ENCODE results near the gene RGSL1.
"Not testable (repeated sequence)": the region's sequence is repeated elsewhere in the genome, so short reads cannot be mapped to it uniquely, and the experiment has no call there.

RGSL1 gene

GRCh38 chr1:182447124-182447523 is 2.8 kb upstream of the RGSL1 start:
- DNase-seq = not testable (repeated sequence)

GRCh38 chr1:182447660-182448059 is 2.3 kb upstream of the RGSL1 start:
- DNase-seq = no peak

- DNase-seq = no peak
These were observed 3.7 kb downstream of the RGSL1 start for GRCh38 chr1:182453631-182454030.

- DNase-seq = no peak
These were observed 7.9 kb downstream of the RGSL1 start for GRCh38 chr1:182457844-182458243.

GRCh38 chr1:182459949-182460348 is 10.0 kb downstream of the RGSL1 start:
- no peak for DNase-seq

GRCh38 chr1:182460550-182460951 is 10.6 kb downstream of the RGSL1 start:
- DNase-seq = no peak

GRCh38 chr1:182473556-182473955 is 23.6 kb downstream of the RGSL1 start:
- no peak for DNase-seq

GRCh38 chr1:182476625-182477024 is 26.7 kb downstream of the RGSL1 start:
- no peak for DNase-seq

GRCh38 chr1:182478238-182478637 is 28.3 kb downstream of the RGSL1 start:
- no peak for DNase-seq

- DNase-seq = no peak
These were observed 34.1 kb downstream of the RGSL1 start for GRCh38 chr1:182484067-182484466.

- peak; percentile 6 for DNase-seq
These were observed 34.7 kb downstream of the RGSL1 start for GRCh38 chr1:182484531-182485257.

GRCh38 chr1:182485861-182486260 is 35.9 kb downstream of the RGSL1 start:
- no peak for DNase-seq

GRCh38 chr1:182488803-182489202 is 38.9 kb downstream of the RGSL1 start:
- no peak for DNase-seq

- no peak for DNase-seq
These were observed 43.1 kb downstream of the RGSL1 start for GRCh38 chr1:182493063-182493462.

GRCh38 chr1:182495002-182495401 is 45.1 kb downstream of the RGSL1 start:
- DNase-seq = no peak

- DNase-seq = no peak
These were observed 45.7 kb downstream of the RGSL1 start for GRCh38 chr1:182495693-182496092.

GRCh38 chr1:182507685-182508084 is 57.7 kb downstream of the RGSL1 start:
- DNase-seq = no peak

GRCh38 chr1:182515556-182515955 is 65.6 kb downstream of the RGSL1 start:
- no peak for DNase-seq

- DNase-seq = no peak
These were observed 70.8 kb downstream of the RGSL1 start for GRCh38 chr1:182520736-182521135.

- DNase-seq = no peak
These were observed 75.4 kb downstream of the RGSL1 start for GRCh38 chr1:182525342-182525741.

GRCh38 chr1:182527680-182528079 is 77.7 kb downstream of the RGSL1 start:
- DNase-seq = no peak

GRCh38 chr1:182528206-182528605 is 78.3 kb downstream of the RGSL1 start:
- DNase-seq = not testable (repeated sequence)

GRCh38 chr1:182533896-182534295 is 84.0 kb downstream of the RGSL1 start:
- no peak for DNase-seq

GRCh38 chr1:182549346-182549745 is 99.4 kb downstream of the RGSL1 start:
- no peak for DNase-seq

- no peak for DNase-seq
These were observed 99.9 kb downstream of the RGSL1 start for GRCh38 chr1:182549811-182550210.

All from stimulated activated CD4-positive, alpha-beta T cell treated with anti-CD3 and anti-CD28 coated beads, Interleukin-15, amount 100 ng/mL, for 24 hours (primary cell).